Gastrocnemius medialis (tissue), 4 donors: Measurements from ENCODE around the gene SHC2. TPM values are rescaled to one million over a fixed set of nuclear protein-coding genes. Genes with fewer than 3 reads are reported as not detected.

Experiments used
- ATAC-seq, 2 donors: fragments of 150-250 bp; one replicate each; pipeline ENCODE4 v1.9.1; 2016
- DNase-seq, 2 donors: peaks; one replicate each; pipeline ENCODE4 v3.0.0-alpha.2; 2019
- H3K27ac ChIP-seq, 4 donors: fragments of 200-600 bp; sonication (generic); 1 replicate in 1 of 4; 2 replicates in 3 of 4; pipeline ENCODE4 v1.5.1; 2016 to 2018; ENCODE audit warnings: mild to moderate bottlenecking in 2 of 4, moderate library complexity in 1 of 4
- H3K27me3 ChIP-seq, 3 donors: fragments of 200-600 bp; sonication (generic) in 2 of 3; 1 replicate in 1 of 3; 2 replicates in 2 of 3; pipeline versions ENCODE4 v1.5.1 to v1.6.0; 2016 to 2019; ENCODE audit warnings: mild to moderate bottlenecking in 1 of 3, moderate library complexity in 1 of 3
- H3K36me3 ChIP-seq, 2 donors: fragments of 200-600 bp; sonication (generic) in 1 of 2; one replicate each; pipeline ENCODE4 v1.5.1; 2017 to 2018
- H3K4me1 ChIP-seq, 2 donors: fragments of 200-600 bp; sonication (generic) in 1 of 2; one replicate each; pipeline ENCODE4 v1.5.1; 2016 to 2017; ENCODE audit warnings: mild to moderate bottlenecking in 2 of 2
- H3K4me3 ChIP-seq, 4 donors: fragments of 200-600 bp; sonication (generic) in 3 of 4; 1 replicate in 1 of 4; 2 replicates in 3 of 4; pipeline ENCODE4 v1.5.1; 2016 to 2019; ENCODE audit warnings: mild to moderate bottlenecking in 2 of 4
- H3K9me3 ChIP-seq, 3 donors: fragments of 200-600 bp; sonication (generic) in 2 of 3; 1 replicate in 1 of 3; 2 replicates in 2 of 3; pipeline ENCODE4 v1.5.1; 2016 to 2019
- CTCF ChIP-seq, 5 experiments: fragments of 450-650 bp in 3 of 5; fragments of 200-600 bp in 2 of 5; sonication (generic) in 2 of 5; IDR thresholded peaks in 4 of 5; conservative IDR thresholded peaks in 1 of 5; 1 replicate in 4 of 5; 2 replicates in 1 of 5; pipeline ENCODE4 v1.5.1; 2016 to 2019; ENCODE audit warnings: antibody characterized with exemption in 5 of 5, mild to moderate bottlenecking in 3 of 5, moderate library complexity in 3 of 5
- POLR2A ChIP-seq, 2 donors: fragments of 450-650 bp; IDR thresholded peaks; one replicate each; pipeline ENCODE4 v1.6.1; 2017; ENCODE audit warnings: antibody characterized with exemption in 2 of 2, mild to moderate bottlenecking in 2 of 2, moderate library complexity in 2 of 2
- in situ Hi-C, 4 donors: fragments of 200-750 bp; cut with MboI; loops; one replicate each; pipeline versions ENCODE4 v1.15.0 to v1.8.0; 2017; ENCODE audit warnings: low sequenced_read_pairs in 4 of 4
- intact Hi-C: fragments of 100-400 bp; cut with DNase I; formaldehyde crosslinking; loops from one replicate; pipeline ENCODE4 v1.15.1; 2023; ENCODE audit warnings: low total_unique reads
- total RNA-seq, 4 donors: library from RNA; depleted of rRNA; stranded (reverse); fragments of >200 nt; gene quantifications; one replicate each; pipeline versions ENCODE4 v1.1.0 to v1.2.3, GENCODE V29; 2016

Gene SHC2, protein sequence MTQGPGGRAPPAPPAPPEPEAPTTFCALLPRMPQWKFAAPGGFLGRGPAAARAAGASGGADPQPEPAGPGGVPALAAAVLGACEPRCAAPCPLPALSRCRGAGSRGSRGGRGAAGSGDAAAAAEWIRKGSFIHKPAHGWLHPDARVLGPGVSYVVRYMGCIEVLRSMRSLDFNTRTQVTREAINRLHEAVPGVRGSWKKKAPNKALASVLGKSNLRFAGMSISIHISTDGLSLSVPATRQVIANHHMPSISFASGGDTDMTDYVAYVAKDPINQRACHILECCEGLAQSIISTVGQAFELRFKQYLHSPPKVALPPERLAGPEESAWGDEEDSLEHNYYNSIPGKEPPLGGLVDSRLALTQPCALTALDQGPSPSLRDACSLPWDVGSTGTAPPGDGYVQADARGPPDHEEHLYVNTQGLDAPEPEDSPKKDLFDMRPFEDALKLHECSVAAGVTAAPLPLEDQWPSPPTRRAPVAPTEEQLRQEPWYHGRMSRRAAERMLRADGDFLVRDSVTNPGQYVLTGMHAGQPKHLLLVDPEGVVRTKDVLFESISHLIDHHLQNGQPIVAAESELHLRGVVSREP
- 1 to 10 TPM; 2.1 to 6.2 (median 4.5) TPM for total RNA-seq

- Histone ChIP-seq H3K27me3 (peaks cover 12 to 20% (median 15%) of the 10 kb centered on the region in 3 donors), H3K4me3 (peak within 1 kb of the TSS; percentile 59 to 76 (median 62)), H3K9me3 (no peaks in the 10 kb centered on the region), H3K27ac (peak within 1 kb of the TSS; percentile 63 to 84 (median 74)), H3K4me1 (peaks cover 0 to 8% of the 10 kb centered on the region in 2 donors), H3K36me3 (no peaks in the 10 kb centered on the region)
- DNase-seq = no peak
- in situ Hi-C loops (no loop called here), intact Hi-C loops (loop anchor here (2.0 kb wide), 1 partner anchor 46 kb away; the partner anchor contains the start of gene TPGS1)
- TF ChIP-seq POLR2A (IDR thresholded peaks at IDR 0.05) = peak; percentile 36 to 48
- no peak for TF ChIP-seq CTCF (IDR thresholded peaks at IDR 0.05 in 4 of 5, conservative IDR thresholded peaks at IDR 0.05 in 1 of 5)
- ATAC-seq = no peak
These were observed at the start of gene SHC2 for GRCh38 chr19:460877-461720. SHC2 (minus strand) TSS chr19:461033; CDS start chr19:460996, 37 bp downstream.

- peaks cover 0 to 6% of the 10 kb centered on the region in 2 donors for H3K36me3 ChIP-seq
- intact Hi-C loops (loop anchor here (5.0 kb wide), 1 partner anchor 124 kb away; the partner anchor contains the start of gene POLRMT), in situ Hi-C loops (no loop called here)
- H3K27ac ChIP-seq = peak overlapping the region in 3 of 4 donors; percentile 90 to 99 (median 92)
- DNase-seq (no peak), ATAC-seq (no peak)
- TF ChIP-seq POLR2A (IDR thresholded peaks at IDR 0.05) = no peak
- no peaks in the 10 kb centered on the region for H3K27me3 ChIP-seq
- H3K9me3 ChIP-seq = no peaks in the 10 kb centered on the region
- peaks cover 14 to 25% of the 10 kb centered on the region in 2 donors for H3K4me1 ChIP-seq
- H3K4me3 ChIP-seq = peak overlapping the region; percentile 88 to 100 (median 96)
These were observed 47.6 kb upstream of the SHC2 start for GRCh38 chr19:508204-509150.

GRCh38 chr19:507286-508203 lies 46.7 kb upstream of the SHC2 start, which contains the start of gene TPGS1:
TPGS1 (plus strand) TSS chr19:507497; CDS start chr19:507507, 10 bp downstream.
- intact Hi-C loops = loop anchor here (1.0 to 5.0 kb wide), 7 partner anchors 18 to 290 kb away; partner anchors contain the start of genes CDC34, MIER2, POLRMT and PTBP1
- Histone ChIP-seq H3K36me3 (peaks cover 0 to 6% of the 10 kb centered on the region in 2 donors), H3K4me1 (peaks cover 14 to 25% of the 10 kb centered on the region in 2 donors), H3K4me3 (peak within 1 kb of the TSS; percentile 88 to 100 (median 96)), H3K27me3 (no peaks in the 10 kb centered on the region), H3K9me3 (no peaks in the 10 kb centered on the region), H3K27ac (peak within 1 kb of the TSS; percentile 90 to 99 (median 91))
- TF ChIP-seq POLR2A (IDR thresholded peaks at IDR 0.05) = peak; percentile 27 to 34
- peak in 1 of 5 experiments; percentile 8 for TF ChIP-seq CTCF (IDR thresholded peaks at IDR 0.05 in 4 of 5, conservative IDR thresholded peaks at IDR 0.05 in 1 of 5)
- DNase-seq (peak; percentile 51 to 54), ATAC-seq (peak; percentile 91 to 93)
- in situ Hi-C loops = no loop called here
